IPS-NIHi7 (cell line): Measurements from ENCODE around the gene ZNF408.
"Not testable (repeated sequence)": the region's sequence is repeated elsewhere in the genome, so short reads cannot be mapped to it uniquely, and the experiment has no call there.

Source experiments
- DNase-seq: peaks from one replicate; pipeline ENCODE4 v3.0.0; 2012; ENCODE audit warnings: mixed read lengths; ENCODE audit errors: extremely low spot score

Gene ZNF408

DNA sequence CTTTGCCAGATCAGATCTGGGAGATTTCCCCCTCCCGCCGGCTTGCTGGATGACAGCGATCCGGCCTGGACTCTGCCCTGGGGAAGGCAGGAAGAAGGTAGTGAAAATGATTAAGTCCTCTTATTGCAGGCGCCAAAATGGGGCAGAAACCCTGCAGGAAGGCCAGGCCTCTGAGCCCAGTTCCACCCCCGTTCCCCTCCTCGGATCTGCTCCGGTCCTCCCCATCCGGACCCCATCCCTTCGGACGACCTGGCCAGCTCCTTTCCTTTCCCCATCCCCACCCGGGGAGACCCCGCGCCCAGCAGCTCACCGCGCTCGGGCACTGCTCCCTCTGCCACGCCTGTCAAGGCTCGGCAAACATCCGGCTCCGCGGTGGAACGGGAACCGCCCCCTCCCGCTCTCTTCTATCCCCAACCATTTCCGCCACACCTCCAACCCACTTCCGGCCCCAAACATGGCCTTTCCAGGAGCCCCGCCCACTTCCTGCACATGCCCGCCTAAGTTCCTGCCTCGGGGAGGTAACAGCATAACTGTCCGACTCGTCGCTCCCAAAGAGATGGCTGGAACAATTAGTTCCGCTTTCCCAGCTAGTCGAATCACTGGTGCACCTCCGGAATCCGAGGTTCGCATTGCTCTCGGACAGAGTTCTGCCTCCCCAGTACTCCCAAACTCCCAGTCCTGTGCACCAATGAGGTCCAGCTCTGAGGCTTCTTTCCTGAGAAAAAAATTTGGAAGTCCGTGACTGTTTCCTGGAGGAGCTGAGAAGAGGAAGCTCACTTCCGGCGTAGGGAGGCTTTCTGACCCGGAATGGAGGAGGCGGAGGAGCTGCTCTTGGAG, at the start of gene ZNF408, which contains the start of gene ARHGAP1:
Gene ZNF408, plus strand, starts transcription at position 791 of the 837 bp plus-strand sequence. Its CDS starts 17 bp downstream, at position 808.
Gene ARHGAP1, minus strand, starts transcription at position 379 of the 837 bp plus-strand sequence. CDS start 4,512 bp downstream, outside the sequence.
- DNase-seq, result peak; percentile 98

DNA sequence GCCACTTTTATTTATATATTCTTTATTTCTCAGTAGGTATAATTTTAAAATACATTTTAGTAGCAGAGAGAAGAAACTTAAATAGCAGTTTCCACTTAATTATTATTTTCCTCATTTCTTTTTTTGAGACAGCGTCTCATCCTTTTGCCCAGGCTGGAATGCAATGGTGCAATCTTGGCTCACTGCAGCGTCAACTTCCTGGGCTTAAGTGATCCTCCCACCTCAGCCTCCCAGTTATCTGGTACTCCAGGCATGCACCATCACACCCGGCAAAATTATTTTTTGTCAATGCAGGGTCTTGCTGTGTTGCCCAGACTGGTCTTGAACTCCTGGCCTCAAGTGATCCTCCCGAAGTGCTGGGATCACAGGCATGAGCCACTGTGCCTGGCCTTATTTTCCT, 45.2 kb upstream of the ZNF408 start:
- DNase-seq, result no peak

DNA sequence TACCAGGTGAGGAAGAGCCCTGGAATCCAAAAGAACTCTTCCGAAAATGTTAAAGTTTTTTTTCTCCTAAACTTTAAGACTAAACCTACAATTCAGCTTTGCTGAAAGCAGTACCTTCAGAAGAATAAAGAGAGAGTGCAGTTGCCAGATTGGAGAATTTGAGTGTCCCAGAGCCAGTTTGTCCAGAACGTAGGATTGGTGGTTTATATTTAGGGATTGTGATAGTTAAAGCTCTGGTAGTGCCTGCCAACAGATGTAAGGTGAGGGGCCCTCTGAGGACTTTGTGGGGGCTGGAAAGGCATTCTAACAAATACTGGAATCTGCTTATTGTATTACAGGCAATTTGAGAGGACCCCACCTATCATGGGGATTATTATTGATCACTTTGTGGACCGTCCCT, 43.6 kb upstream of the ZNF408 start:
- no peak for DNase-seq

DNA sequence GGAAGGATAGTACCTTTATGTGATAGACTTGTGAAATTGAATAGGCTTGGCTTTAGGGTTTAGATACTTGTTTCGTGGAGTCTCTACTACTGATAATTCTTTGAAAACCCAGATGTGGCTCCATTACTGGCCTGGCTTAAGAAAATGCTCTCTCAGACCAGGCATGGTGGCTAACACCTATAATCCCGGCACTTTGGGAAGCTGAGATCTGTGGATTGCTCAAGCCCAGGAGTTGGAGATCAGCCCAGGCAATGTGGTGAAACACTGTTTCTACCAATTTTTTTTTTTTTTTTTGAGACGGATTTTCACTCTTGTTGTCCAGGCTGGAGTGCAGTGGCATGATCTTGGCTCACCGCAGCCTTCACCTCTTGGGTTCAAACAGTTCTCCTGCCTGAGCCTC, 42.6 kb upstream of the ZNF408 start:
- DNase-seq, result no peak

DNA sequence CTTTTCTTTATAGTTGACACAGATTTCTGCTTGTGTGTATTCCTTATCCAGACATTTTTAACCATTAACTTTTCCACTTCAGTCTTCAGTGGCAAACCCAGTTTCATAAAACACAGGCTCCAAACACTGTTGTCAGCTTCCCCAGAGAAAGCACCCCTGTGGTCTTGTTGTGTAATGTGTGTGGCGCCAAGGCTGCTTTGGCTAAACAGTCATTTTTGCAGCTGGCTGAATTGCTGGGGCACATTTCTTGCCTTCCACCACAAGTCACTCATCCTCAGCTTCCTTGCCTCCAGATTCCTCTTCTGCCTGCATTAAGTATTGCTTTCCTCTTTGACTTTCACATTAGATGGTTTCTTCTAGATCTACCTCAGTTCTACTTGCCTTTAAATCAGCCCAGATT, 40.9 kb upstream of the ZNF408 start:
- no peak for DNase-seq

DNA sequence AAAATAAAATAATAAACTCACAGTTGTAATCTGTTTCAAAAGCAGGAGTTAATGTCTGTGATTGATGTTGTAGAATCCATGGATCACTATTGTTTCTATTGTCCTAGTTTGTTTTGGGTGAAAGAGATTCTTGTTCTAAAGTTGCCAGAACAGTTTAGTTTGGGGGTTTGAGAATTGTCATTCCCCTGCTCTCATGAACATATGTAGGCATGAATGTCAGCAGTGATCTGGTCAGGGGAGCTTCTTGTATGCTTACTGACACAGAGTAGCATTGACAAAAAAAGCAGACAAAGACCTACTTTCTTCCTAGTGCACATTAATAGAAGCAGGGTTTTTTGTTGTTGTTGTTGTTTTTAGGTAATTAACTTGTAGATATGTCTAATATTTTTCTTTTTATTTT, 39.0 kb upstream of the ZNF408 start:
- DNase-seq, result no peak

DNA sequence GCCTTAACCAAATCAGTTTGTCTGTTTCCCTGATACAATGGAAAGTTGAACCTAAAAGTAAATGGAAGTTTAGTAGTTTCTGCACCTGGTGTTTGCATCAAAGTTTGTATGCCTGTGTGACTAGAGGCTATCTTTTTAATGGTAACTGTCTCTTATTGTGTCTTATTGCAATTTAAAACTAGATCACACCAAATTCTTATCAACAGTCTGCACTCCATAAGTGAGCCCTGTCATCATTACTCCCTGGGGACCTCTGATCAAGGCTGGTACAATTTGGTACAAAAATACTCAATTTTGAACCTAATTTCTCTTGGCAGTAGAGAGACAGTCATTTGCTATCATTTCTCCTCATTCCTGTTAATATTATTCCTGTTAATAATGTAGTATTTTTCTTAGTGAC, 38.5 kb upstream of the ZNF408 start:
- no peak for DNase-seq

DNA sequence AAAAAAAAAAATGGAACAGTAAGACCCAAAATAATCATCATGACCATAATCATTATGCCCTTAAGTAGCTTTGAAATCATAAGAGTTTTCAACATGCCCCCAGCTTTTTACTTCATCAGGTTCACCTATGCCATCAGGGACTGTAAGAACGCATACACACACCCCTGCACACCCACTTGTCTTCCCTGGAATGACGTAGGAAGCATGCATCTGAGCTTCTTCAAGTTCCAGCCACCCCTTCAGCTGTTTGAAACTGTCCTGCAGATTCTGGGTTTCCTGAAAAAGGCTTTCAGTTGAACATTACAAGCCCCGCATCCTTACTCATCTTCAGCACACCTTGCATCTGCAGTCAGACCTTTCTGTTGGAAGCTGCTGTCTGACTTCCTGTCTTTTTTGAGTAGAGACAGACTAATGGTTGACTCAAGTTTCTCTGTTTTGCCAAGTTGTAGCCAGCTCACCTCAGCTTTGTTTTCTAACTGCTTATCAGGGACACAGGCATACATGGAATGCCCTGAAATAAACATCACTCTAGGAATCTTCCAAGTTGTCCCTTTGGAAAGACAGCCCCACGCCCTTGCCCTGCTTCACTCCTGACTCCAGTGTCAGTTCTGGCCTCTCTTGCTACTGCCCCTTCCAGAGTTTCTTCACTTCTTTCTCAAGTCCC, 37.4 kb upstream of the ZNF408 start:
- DNase-seq, result no peak

DNA sequence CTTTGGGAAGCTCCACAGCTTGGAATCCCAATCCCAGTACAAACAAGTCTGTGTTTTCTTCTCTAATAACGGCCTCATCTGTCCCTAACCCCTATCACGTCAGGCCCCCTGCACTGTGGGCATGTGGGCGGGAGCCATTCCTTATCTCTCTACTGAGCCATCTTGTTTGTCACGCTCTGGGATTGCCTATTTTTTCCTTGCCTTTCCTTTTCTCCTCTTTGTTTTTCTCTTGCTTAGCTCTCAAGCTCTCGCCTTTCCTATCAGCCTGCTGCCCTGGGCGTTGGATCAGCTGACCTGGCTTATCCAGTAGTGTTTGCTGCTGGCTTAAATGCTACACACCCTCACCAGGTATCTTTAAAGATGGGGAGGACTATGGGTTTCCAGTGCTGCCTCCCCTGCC, 36.2 kb upstream of the ZNF408 start:
- DNase-seq, result peak; percentile 28

DNA sequence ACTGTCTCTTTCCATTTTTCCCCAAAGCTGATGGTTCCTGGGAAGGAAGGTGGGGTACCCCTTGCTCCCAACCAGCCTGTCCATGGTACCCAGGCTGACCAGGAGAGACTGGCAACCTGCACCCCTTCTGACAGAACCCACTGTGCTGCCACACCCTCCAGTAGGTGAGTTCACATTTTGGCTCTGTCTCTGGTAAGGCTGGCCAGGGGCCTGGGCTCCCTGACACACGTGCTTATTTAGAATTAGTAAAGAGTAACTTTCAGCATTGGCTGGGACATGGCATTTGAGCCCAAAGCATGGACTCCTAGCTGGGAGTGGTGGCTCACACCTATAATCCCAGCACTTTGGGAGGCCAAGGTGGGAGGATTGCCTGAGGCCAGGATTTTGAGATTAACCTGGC, 35.5 kb upstream of the ZNF408 start:
- DNase-seq, result no peak

DNA sequence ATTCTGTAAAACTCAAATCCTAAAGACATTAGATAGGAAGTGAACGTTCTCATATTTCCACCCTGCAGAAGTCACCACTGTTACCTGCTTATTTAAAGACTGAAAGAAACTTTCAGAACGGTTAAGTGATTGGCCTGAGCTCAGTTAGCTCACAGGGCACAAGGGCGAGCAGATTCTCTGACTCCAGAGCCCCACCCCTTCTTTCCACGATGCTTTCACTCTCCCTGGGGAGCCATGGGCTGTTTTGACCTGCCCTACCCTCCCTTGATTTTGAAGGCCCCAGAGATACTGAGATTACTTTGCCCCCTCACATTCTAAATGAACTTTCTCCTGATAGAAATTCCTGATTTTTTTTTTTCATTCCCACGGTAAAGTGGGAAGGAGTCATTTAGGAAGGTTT, 34.3 kb upstream of the ZNF408 start:
- DNase-seq, result no peak

DNA sequence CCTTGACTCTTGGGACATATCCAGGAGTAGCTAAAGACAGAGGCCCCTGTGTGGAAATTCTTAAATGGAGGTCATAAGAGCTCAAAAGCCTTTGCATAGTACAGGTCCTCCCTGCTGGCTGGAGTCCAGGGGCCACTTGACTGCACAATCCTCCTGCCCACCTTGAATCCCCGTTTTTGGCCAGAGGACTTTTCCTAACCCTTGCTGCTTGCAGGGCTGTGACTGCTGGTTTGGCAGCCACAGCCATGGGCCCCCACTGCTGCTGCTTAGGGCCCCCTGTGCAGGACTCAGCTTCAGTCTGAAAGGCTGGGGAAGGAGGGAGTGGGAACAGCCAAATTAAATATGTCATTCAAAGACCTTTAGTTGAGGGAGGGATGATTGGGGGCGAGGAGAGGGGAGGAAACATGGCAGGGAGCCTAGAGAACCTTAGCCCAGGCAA, 33.8 kb upstream of the ZNF408 start:
- DNase-seq, result no peak

DNA sequence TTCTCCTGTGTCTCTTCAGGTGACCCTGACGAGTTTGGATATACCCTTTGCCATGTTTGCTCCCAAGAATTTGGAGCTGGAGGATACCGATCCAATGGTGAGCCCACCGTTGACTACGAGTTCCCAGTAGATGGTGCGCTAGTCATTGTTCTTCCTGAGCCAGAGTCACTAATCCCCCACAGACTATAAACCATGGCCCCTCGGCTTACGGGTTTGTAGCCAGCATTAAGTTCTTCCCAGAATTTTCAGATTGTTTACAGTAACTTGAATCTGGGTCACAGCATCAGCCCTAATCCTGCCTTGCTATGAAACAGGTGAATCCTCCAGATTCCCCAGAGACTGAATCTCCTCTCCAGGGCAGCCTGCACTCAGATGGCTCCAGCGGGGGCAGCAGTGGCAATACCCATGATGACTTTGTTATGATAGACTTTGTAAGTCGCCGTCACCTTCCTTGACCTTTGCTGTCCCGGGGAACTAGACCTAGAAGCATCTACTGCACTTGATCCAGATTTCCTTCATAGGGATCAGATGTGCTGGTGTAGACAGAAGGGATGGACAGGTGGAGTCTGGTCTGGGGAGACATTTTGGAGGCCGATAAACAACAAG, 32.2 kb upstream of the ZNF408 start:
- no peak for DNase-seq

DNA sequence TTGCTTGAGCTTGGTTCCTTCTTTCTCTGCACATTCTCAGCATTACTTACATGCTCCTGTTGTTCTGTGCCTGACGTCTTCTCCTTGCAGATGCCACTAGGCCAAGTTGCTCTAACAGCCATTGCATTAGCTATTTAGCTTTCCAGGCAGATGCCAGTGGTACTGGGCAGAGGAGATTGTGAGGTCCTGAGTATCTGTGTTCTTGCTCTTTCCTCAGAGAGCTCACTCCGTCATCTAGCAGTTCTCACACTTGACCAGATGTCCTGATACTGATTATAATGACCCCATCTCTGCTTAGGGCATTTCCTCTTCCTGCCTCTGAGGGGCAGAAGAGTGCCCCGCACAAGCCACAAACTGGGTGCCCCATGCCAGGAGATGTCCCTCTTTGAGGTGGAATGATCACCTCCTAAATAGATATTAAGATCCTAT, 31.1 kb upstream of the ZNF408 start:
- DNase-seq, result peak; percentile 60

DNA sequence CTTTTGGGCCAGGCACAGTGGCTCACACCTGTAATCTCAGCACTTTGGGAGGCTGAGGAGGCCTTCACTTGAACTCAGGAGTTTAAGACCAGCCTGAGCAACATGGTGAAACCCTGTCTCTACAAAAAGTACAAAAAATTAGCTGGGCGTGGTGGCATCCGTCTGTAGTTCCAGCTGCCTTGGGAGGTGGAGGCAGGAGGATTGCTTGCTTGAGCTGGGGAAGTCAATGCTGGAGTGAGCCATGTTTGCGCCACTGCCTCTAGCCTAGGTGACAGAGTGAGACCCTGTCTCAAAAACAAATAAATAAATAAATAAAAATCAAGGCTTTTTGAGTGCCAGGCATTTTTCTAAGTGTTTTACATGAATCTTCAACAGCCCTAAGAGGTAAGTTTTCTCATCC, 30.3 kb upstream of the ZNF408 start:
- DNase-seq, result not testable (repeated sequence)

DNA sequence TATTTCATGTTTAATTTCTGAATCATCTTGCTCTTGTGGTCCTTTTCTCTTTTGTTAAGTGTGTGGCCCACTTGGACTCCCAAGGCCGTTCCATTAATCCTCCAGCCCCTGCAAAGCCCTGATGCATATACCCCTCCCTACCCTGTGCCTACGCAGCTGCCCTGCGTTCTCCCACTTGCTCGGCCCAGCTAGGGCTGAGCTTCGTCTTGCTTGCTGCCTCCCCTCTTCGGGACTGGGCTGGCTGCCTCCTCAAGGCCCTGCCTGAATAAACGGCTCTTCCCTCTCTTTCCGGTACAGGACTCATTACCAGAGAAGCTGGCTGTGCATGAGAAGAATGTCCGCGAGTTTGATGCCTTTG, 28.9 kb upstream of the ZNF408 start:
- DNase-seq, result no peak

DNA sequence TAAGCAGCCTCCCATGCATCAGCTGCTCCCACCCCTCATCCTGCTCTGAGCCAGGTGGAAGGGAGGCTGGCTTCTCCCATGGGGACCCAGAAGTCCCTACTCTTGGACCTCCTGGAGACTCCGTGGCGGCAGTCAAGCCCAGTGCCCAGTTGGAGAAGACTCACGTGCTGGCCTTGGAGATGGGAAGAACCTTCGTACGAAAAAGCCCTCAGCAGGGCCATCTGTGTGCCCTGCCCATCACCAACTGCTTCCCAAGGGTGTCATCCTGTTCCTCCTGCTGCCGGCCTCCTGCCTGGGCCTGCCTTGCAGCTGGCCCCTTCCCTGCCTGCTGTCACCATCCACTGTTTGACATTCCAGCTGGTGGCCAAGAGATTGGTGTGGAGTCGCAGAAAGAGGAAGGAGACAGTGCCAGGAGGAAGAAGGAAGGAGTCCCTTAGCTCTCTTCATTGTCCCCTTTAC, 28.4 kb upstream of the ZNF408 start:
- DNase-seq, result no peak

DNA sequence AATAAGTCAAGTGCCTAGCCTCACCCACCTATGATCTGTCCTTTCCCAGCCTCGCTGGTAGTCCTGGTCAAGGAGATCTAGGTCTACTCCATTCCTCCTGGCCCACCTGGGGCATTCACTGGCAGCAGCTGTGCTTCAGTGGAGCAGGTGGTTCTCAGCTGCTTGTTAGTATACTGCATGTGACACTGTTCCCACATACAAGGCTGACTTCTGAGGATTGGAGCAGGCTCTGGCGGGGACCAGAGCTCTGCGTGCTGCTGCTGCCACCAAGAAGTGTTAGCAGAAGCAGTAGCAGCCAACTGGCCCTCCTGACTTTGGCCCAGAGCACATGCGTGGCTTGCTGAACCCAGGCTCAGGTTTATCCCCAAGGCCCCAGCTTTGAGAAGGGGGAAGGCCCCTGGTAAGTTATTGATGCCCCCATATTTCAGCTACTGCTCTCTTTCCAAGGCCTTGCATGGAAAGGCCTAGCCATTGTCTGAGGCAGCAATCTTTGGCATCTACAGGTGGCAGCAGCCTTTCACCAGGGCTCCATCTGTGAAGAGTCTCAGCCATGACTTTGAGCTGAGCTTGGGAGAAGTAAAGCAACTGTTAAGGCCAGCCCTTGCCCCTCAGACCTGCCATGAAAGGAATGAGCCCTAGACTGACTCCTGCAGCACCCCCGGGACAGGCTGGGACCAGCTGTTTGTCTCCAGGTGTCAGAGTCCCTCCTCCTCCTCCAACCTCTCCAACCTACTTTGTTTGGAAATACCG, 26.9 kb upstream of the ZNF408 start:
- no peak for DNase-seq

DNA sequence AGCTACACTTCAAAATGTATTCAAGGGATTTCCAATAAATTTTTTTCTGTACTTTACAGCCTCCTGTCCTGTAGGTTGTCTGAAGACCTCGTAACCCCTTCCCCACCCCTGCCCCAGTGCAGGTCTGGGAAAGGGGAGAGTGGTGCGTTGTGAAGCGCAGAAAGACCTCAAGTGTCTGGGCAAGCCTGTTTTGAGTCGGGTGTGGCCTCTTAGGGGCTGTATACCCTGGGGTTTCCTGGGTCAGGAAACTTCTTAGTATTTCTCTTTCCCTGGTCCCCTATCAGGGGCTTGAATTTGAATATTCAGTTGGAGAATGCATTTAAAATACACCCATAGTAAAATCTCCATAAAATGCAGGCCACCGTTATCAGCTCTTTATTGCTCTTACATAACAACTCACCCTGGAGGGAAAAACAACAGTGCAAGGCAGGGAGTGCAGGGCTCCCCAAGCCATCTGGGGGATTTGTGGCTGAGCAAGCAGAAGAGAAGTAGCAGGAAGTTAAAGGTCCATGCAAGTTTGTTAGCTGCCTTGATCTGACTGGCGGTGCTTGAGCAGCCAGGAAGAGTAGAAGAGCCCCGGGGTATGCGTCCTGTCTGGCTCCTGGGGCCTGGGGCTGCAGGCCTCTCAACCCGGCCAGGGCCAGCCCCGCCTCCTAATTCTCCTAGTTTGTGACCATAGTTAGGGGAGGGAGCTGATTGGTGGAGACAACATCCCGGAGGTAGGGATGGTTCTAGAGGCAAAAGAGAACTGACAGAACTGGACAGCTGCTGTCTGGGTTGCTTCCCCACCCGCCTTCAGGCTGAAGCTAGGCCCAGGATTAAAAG, 26.2 kb upstream of the ZNF408 start:
- DNase-seq, result peak; percentile 97

DNA sequence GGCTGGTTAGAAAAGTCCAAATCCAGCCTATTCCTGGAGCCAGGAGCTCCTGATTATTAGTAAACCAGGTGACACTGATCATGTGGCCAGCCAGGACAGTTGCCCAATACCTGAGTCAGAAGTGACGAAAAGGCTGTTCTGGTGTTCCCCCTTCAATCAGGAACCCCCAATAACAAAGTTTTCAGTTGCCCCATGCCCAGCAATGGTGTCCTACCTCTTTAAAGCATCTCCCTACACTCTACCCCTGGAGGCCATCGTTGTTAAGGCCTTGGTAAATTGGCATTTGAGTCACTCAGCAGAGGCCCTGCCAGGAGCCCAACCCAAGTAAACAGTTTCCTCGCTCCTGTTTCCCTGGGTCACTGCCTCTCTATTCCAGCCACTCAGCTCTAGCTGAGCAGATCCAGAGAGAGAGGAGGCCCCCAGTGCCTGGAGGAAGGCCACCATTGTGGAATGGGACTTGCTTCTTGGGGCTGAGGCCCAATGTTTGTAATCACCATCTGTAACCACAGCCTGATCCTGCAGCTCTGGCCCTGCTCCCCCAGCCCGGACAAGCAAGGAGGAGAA, 25.5 kb upstream of the ZNF408 start:
- DNase-seq, result no peak

DNA sequence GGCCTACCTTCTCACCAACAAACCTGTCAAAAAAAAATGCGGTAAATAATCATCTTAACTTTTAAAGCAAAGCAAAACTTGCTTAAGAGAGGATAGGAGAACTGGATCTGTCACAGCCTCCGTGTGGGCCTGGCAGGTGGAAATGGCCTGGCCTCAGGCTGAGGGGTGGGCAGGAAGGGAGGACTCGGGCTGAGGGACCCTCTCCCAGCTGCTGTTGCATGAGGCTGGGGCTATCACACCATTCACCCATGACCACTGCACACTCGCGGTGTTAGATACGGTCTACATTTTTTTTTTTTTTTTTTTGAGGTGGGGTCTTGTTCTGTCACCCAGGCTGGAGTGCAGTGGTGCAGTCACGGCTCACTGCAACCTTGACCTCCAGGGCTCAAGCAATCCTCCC, 24.9 kb upstream of the ZNF408 start:
- DNase-seq, result no peak
